Naive thymus-derived CD4-positive, alpha-beta T cell (primary cell): ENCODE results near the gene HMGXB3. TPM values are rescaled to one million over a fixed set of nuclear protein-coding genes. Genes with fewer than 3 reads are reported as not detected.
"Not testable (repeated sequence)": the region's sequence is repeated elsewhere in the genome, so short reads cannot be mapped to it uniquely, and the experiment has no call there.

Source experiments
- ATAC-seq: fragments of 150-1000 bp; cut with Tn5 transposase; 2 replicates; pipeline ENCODE4 v1.10.0; 2021; ENCODE audit warnings: mild to moderate bottlenecking, moderate library complexity
- CTCF ChIA-PET: fragments of 350-600 bp; sonication (Branson Sonifier 250); formaldehyde crosslinking; loops from one replicate; lab custom pipeline; 2021; ENCODE audit warnings: antibody characterized with exemption; lab: Charles Lee
- POLR2A ChIA-PET: fragments of 350-600 bp; sonication (Branson Sonifier 250); formaldehyde crosslinking; loops from one replicate; lab custom pipeline; 2021; ENCODE audit warnings: antibody characterized with exemption, inconsistent platforms; lab: Charles Lee
- DNase-seq, 9 donors: peaks; one replicate each; pipeline versions ENCODE4 v3.0.0 to v3.0.0-alpha.2; 2020 to 2022; ENCODE audit warnings: mixed read lengths in 1 of 9
- H3K27ac ChIP-seq: one replicate; pipeline ENCODE4 v1.7.0; 2013; ENCODE audit warnings: mild to moderate bottlenecking, low read depth, low read length, moderate library complexity
- H3K27me3 ChIP-seq, 2 donors: one replicate each; pipeline ENCODE4 v1.7.0; 2013; ENCODE audit warnings: low read length in 2 of 2, mild to moderate bottlenecking in 2 of 2, moderate library complexity in 2 of 2; ENCODE audit not compliant: control insufficient read depth in 2 of 2, insufficient read depth in 2 of 2
- H3K36me3 ChIP-seq, 3 experiments: 1 replicate in 2 of 3; 2 replicates in 1 of 3; pipeline ENCODE4 v1.7.0; 2013; ENCODE audit warnings: low read length in 3 of 3, mild to moderate bottlenecking in 3 of 3, moderate library complexity in 1 of 3; ENCODE audit not compliant: insufficient read depth in 3 of 3, control insufficient read depth in 2 of 3
- H3K4me1 ChIP-seq, 2 donors: one replicate each; pipeline ENCODE4 v1.7.0; 2013; ENCODE audit warnings: low read length in 2 of 2, mild to moderate bottlenecking in 2 of 2, moderate library complexity in 1 of 2; ENCODE audit not compliant: control insufficient read depth in 2 of 2, insufficient read depth in 2 of 2
- H3K4me3 ChIP-seq: 2 replicates; pipeline ENCODE4 v1.7.0; 2013; ENCODE audit warnings: mild to moderate bottlenecking, low read length
- H3K9me3 ChIP-seq, 3 experiments: 1 replicate in 2 of 3; 2 replicates in 1 of 3; pipeline ENCODE4 v1.7.0; 2013; ENCODE audit warnings: low read length in 3 of 3; ENCODE audit not compliant: control insufficient read depth in 2 of 3
- H3K27ac Mint-ChIP-seq, 9 donors: one replicate each; pipeline ENCODE4 v1.8.0; 2020 to 2022; ENCODE audit warnings: mixed read lengths in 9 of 9, mild to moderate bottlenecking in 8 of 9, moderate library complexity in 5 of 9, inconsistent platforms in 2 of 9
- H3K27me3 Mint-ChIP-seq, 5 donors: one replicate each; pipeline ENCODE4 v1.8.0; 2021 to 2022; ENCODE audit warnings: mixed read lengths in 5 of 5, mild to moderate bottlenecking in 1 of 5
- H3K36me3 Mint-ChIP-seq, 5 donors: one replicate each; pipeline ENCODE4 v1.8.0; 2020 to 2022; ENCODE audit warnings: mixed read lengths in 5 of 5, mild to moderate bottlenecking in 3 of 5, inconsistent platforms in 1 of 5
- H3K4me1 Mint-ChIP-seq, 7 donors: one replicate each; pipeline ENCODE4 v1.8.0; 2020 to 2022; ENCODE audit warnings: mixed read lengths in 7 of 7, mild to moderate bottlenecking in 3 of 7, inconsistent platforms in 1 of 7
- H3K4me3 Mint-ChIP-seq, 10 donors: one replicate each; pipeline ENCODE4 v1.8.0; 2020 to 2022; ENCODE audit warnings: mild to moderate bottlenecking in 10 of 10, mixed read lengths in 10 of 10, moderate library complexity in 6 of 10, inconsistent platforms in 2 of 10
- H3K9me3 Mint-ChIP-seq, 11 donors: one replicate each; pipeline ENCODE4 v1.8.0; 2020 to 2022; ENCODE audit warnings: mixed read lengths in 11 of 11, mild to moderate bottlenecking in 4 of 11, inconsistent platforms in 1 of 11, moderate library complexity in 1 of 11
- intact Hi-C, 2 donors: fragments of 100-400 bp; cut with micrococcal nuclease; formaldehyde crosslinking; loops; one replicate each; pipeline ENCODE4 v1.15.1; 2023
- polyA plus RNA-seq, 2 donors: library from polyadenylated mRNA; unstranded; fragments of 300-500 nt; fragmentation: Illumina TruSeq; gene quantifications; one replicate each; pipeline ENCODE4 v1.2.3, GENCODE V29; 2021
- total RNA-seq, 6 experiments: library from RNA in 5 of 6; stranded (reverse) in 5 of 6; gene quantifications; 1 replicate in 5 of 6; 2 replicates in 1 of 6; pipeline ENCODE4 v1.2.3 and lab custom pipeline; 2021 to 2026

Gene HMGXB3
- total and polyA plus RNA-seq, 7 experiments from 2014 or later: 8.2 to 40.6 (median 29.3) TPM

- Mint-ChIP-seq H3K27ac (peak overlapping the region in 1 of 9 donors; percentile 39), H3K36me3 (peaks cover 8 to 71% (median 42%) of the 10 kb centered on the region in 5 donors), H3K4me1 (peaks cover 0 to 21% (median 0%) of the 10 kb centered on the region in 7 donors), H3K27me3 (no peaks in the 10 kb centered on the region), H3K9me3 (no peaks in the 10 kb centered on the region), H3K4me3 (no peak overlapping the region)
- no peaks in the 10 kb centered on the region for H3K4me1 ChIP-seq
- no peak for DNase-seq
- ChIA-PET POLR2A (interaction anchor here (0.7 kb wide), 1 partner anchor 693 kb away, joined by 4 read pairs; no protein-coding TSS in a partner anchor), CTCF (no interaction called here)
- no peak for ATAC-seq
- H3K4me3 ChIP-seq: no peak overlapping the region
- no peak overlapping the region for H3K27ac ChIP-seq
- H3K27me3 ChIP-seq: no peaks in the 10 kb centered on the region
- intact Hi-C loops: no loop called here
- H3K36me3 ChIP-seq: peaks cover 9 to 92% (median 33%) of the 10 kb centered on the region in 3 experiments
- H3K9me3 ChIP-seq: no peaks in the 10 kb centered on the region
Observed at GRCh38 chr5:150022681-150023080, 22.1 kb downstream of the HMGXB3 start.

GRCh38 chr5:150023136-150023535 is 22.6 kb downstream of the HMGXB3 start:
- Mint-ChIP-seq H3K27me3 (no peaks in the 10 kb centered on the region), H3K27ac (no peak overlapping the region), H3K4me3 (no peak overlapping the region), H3K4me1 (peaks cover 0 to 19% (median 0%) of the 10 kb centered on the region in 7 donors), H3K36me3 (peaks cover 8 to 71% (median 37%) of the 10 kb centered on the region in 5 donors), H3K9me3 (no peaks in the 10 kb centered on the region)
- intact Hi-C loops: no loop called here
- H3K4me3 ChIP-seq: no peak overlapping the region
- ChIA-PET CTCF (no interaction called here), POLR2A (no interaction called here)
- H3K36me3 ChIP-seq: peaks cover 9 to 92% (median 28%) of the 10 kb centered on the region in 3 experiments
- ATAC-seq (no peak), DNase-seq (no peak)
- no peaks in the 10 kb centered on the region for H3K4me1 ChIP-seq
- no peaks in the 10 kb centered on the region for H3K27me3 ChIP-seq
- H3K9me3 ChIP-seq: no peaks in the 10 kb centered on the region
- no peak overlapping the region for H3K27ac ChIP-seq

GRCh38 chr5:150024346-150024984 is 23.9 kb downstream of the HMGXB3 start:
- H3K27ac ChIP-seq: no peak overlapping the region
- peaks cover 9 to 90% (median 25%) of the 10 kb centered on the region in 3 experiments for H3K36me3 ChIP-seq
- DNase-seq: no peak

GRCh38 chr5:150026682-150027172 is 26.2 kb downstream of the HMGXB3 start:
- Histone ChIP-seq H3K4me3 (no peak overlapping the region), H3K27me3 (no peaks in the 10 kb centered on the region), H3K36me3 (peaks cover 22 to 86% (median 27%) of the 10 kb centered on the region in 3 experiments), H3K9me3 (no peaks in the 10 kb centered on the region), H3K4me1 (no peaks in the 10 kb centered on the region), H3K27ac (no peak overlapping the region)
- CTCF ChIA-PET: no interaction called here
- DNase-seq (no peak), ATAC-seq (no peak)
- peak overlapping the region in 2 of 9 donors; percentile 6 to 33 for H3K27ac Mint-ChIP-seq
- H3K4me1 Mint-ChIP-seq: peaks cover 0 to 6% (median 0%) of the 10 kb centered on the region in 7 donors
- H3K9me3 Mint-ChIP-seq: no peaks in the 10 kb centered on the region
- peaks cover 9 to 57% (median 24%) of the 10 kb centered on the region in 5 donors for H3K36me3 Mint-ChIP-seq
- H3K4me3 Mint-ChIP-seq: no peak overlapping the region
- H3K27me3 Mint-ChIP-seq: no peaks in the 10 kb centered on the region
- intact Hi-C loops: no loop called here
- POLR2A ChIA-PET: no interaction called here

More at GRCh38 chr5:150024346-150024984, 23.9 kb downstream of the HMGXB3 start:
- no peak overlapping the region for H3K4me3 ChIP-seq
- no peaks in the 10 kb centered on the region for H3K9me3 Mint-ChIP-seq
- no peak for ATAC-seq
- H3K4me1 Mint-ChIP-seq: peaks cover 0 to 18% (median 0%) of the 10 kb centered on the region in 7 donors
- no peak overlapping the region for H3K27ac Mint-ChIP-seq
- H3K27me3 ChIP-seq: no peaks in the 10 kb centered on the region
- H3K4me3 Mint-ChIP-seq: no peak overlapping the region
- ChIA-PET CTCF (no interaction called here), POLR2A (no interaction called here)
- peaks cover 8 to 62% (median 28%) of the 10 kb centered on the region in 5 donors for H3K36me3 Mint-ChIP-seq
- no peaks in the 10 kb centered on the region for H3K4me1 ChIP-seq
- no peaks in the 10 kb centered on the region for H3K9me3 ChIP-seq
- no peaks in the 10 kb centered on the region for H3K27me3 Mint-ChIP-seq
- intact Hi-C loops: no loop called here

- H3K36me3 Mint-ChIP-seq: peaks cover 6 to 59% (median 22%) of the 10 kb centered on the region in 5 donors
- H3K4me3 ChIP-seq, H3K4me3 Mint-ChIP-seq, H3K9me3 Mint-ChIP-seq, H3K27me3 ChIP-seq, intact Hi-C loops, H3K27ac Mint-ChIP-seq, H3K4me1 ChIP-seq, ATAC-seq, H3K4me1 Mint-ChIP-seq, POLR2A ChIA-PET, DNase-seq, H3K27ac ChIP-seq, H3K27me3 Mint-ChIP-seq, H3K9me3 ChIP-seq, CTCF ChIA-PET: not testable (repeated sequence)
- peaks cover 29 to 86% (median 31%) of the 10 kb centered on the region in 3 experiments for H3K36me3 ChIP-seq
Observed at GRCh38 chr5:150028047-150028446, 27.5 kb downstream of the HMGXB3 start.

- H3K4me3 Mint-ChIP-seq: no peak overlapping the region
- H3K4me1 Mint-ChIP-seq: peaks cover 0 to 4% (median 3%) of the 10 kb centered on the region in 7 donors
- peaks cover 12 to 81% (median 36%) of the 10 kb centered on the region in 5 donors for H3K36me3 Mint-ChIP-seq
- peak overlapping the region in 3 of 9 donors; percentile 4 to 51 (median 12) for H3K27ac Mint-ChIP-seq
- Histone ChIP-seq H3K9me3 (no peaks in the 10 kb centered on the region), H3K27ac (no peak overlapping the region), H3K4me1 (no peaks in the 10 kb centered on the region), H3K27me3 (no peaks in the 10 kb centered on the region), H3K36me3 (peaks cover 31 to 92% (median 47%) of the 10 kb centered on the region in 3 experiments), H3K4me3 (no peak overlapping the region)
- intact Hi-C loops: no loop called here
- ChIA-PET POLR2A (no interaction called here), CTCF (no interaction called here)
- no peaks in the 10 kb centered on the region for H3K27me3 Mint-ChIP-seq
- no peak for ATAC-seq
- no peaks in the 10 kb centered on the region for H3K9me3 Mint-ChIP-seq
- no peak for DNase-seq
Observed at GRCh38 chr5:150033334-150033733, 32.8 kb downstream of the HMGXB3 start.
